Right lung (tissue), 5 donors: Measurements from ENCODE around the gene CD7. TPM values are rescaled to one million over a fixed set of nuclear protein-coding genes. Genes with fewer than 3 reads are reported as not detected.
A peak's percentile ranks its signal among the peaks of the same experiment; 100 is the strongest.

Experiments used
- DNase-seq, 2 donors: peaks; one replicate each; pipeline ENCODE4 v3.0.0-alpha.2; 2013
- polyA plus RNA-seq, 5 donors: library from polyadenylated mRNA; unstranded; fragments of 120-200 nt; gene quantifications; one replicate each; pipeline versions ENCODE4 v1.2.1 to v1.2.3, GENCODE V29; 2013; ENCODE audit warnings: inconsistent platforms in 1 of 5, low replicate concordance in 1 of 5; ENCODE audit not compliant: insufficient read length in 5 of 5, insufficient read depth in 1 of 5

Gene CD7
- polyA plus RNA-seq, 5 donors: 0.95 to 2.5 (median 1.2) TPM

- no peak for DNase-seq
These were observed 18.6 kb downstream of the CD7 start for GRCh38 chr17:82298538-82299421.

GRCh38 chr17:82297714-82298537 lies 19.5 kb downstream of the CD7 start:
- DNase-seq: peak; percentile 72 to 77

DNA sequence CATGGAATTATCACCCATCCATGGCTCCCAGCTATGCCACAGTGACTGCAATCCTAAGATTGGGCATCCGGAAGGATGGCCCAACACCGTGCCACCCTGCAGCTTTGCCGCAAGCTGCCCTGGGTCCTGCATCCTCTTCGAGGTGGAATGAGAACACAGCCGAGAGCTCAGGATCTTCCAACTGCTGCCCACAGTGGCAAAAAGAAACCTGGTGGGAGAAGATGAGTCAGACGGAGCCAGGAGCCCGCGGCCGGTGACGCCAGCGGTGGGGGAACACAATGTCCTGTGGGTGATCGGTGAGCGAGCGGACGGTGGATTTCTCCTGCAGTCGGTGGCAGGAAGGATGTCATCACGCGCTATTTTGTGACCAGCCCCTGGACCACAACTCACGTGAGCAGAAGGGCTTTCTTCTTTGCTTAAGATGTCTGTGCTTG lies 20.1 kb downstream of the CD7 start:
- no peak for DNase-seq

DNA sequence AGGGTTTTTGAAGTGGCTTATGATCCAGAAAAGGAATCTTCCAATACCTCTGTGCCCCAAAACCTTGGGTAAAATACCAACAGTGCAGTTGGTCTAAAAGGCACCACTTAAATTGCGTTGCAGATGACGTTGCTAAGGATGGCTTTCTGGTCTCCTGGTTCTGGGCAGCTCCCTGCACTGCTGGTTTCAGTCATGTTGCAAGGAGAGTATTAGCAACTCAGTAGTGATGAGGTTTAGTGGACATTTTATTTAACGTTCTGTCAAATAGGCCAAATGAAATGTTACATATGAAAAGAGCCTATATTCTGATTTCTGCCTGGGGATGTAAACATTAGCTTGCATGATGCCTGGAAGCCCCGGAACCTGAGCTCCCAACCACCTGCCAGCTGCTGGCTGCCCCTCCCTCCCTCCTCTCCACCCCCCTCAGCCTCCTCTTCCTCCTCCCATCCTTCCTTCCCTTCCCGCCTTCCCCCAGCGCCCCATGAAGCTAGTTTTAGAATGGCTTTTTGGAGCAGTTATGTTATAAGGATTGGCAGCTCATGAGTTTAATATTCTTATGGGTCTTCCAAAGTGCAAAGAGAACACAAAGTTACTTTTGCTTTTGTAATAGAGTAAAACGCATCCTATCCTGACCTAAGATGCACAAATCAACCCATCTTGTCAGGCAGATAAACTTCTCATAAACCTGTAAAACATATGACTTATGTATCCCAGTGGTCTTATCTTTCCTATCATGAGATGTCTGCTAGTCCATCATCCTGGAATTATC lies 20.7 kb downstream of the CD7 start:
- no peak for DNase-seq

- DNase-seq: no peak
These were observed 22.0 kb downstream of the CD7 start for GRCh38 chr17:82295472-82295814.

DNA sequence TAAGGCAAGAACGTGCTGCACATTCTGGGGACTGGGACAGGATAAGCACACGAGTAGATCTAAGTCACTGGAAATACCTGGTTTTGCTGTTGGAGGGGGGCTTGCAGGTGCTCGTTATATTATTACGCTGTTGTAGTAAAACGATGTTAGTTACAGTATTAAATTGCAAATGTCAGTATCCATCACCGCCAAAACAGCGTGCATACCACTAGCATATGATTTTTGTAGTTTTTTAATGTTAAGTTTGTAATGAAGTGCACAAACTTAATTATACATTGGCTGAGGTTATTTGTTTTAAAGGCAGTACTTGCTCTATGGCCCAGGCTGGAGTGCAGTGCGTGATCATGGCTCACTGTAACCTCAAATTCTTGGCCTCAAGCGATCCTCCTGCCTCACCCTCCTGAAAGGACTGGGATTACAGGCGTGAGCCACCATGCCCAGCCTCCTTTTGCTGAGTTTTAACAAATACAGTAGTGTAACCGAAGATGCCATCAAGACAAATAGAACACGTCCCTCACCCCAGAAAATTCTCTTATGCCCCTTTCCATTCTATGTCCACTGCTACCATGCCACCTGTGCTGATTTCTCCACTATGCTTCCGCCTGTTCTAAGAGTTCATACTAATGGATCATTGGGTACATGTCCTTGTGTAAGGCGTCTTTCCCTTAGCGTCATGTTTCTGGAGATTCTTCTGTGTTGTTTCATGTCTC lies 23.2 kb downstream of the CD7 start:
- DNase-seq: no peak

DNA sequence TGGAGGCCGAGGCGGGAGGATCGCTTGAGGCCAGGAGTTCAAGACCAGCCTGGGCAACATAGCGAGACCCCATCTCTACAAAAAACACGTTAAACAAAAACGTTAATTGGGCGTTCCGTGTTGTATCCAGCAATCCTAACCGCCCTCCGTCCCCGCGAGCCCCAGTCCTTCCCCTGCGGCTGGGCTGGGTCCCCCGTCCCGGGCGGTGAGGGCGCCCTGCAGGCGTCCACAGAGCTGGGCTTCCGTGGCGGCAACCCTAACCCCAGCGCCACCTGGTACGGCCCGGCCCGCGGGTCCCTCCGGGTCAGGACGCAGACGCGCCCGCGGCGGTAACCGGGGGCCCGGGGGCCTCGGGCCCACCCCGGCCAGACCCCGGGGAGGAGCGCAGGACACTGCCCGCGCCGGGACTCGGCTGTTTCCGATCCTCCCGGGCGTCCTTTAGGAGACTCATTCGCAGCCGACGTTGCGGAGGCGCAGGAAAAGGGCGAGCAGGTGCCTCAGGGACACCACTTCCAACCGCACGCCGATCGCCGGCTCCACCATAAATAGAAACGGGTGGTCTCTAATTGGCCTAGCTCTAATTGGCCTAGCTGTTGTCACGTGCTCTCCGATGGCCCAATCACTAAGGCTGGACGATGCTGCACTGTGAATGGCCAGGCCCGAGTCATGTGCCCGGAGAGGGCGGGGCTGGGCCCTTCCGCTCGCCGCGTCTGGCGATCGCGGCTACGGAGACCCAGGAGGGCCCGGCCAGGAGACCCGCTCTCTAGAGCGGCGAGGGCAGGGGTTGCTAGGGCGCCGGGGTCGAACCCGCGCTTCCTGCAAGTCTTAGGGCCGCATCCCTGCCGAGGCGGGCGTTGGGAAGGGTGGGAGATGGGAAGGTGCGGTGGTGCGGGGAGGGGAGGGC lies 24.9 kb downstream of the CD7 start:
- DNase-seq: peak; percentile 95

DNA sequence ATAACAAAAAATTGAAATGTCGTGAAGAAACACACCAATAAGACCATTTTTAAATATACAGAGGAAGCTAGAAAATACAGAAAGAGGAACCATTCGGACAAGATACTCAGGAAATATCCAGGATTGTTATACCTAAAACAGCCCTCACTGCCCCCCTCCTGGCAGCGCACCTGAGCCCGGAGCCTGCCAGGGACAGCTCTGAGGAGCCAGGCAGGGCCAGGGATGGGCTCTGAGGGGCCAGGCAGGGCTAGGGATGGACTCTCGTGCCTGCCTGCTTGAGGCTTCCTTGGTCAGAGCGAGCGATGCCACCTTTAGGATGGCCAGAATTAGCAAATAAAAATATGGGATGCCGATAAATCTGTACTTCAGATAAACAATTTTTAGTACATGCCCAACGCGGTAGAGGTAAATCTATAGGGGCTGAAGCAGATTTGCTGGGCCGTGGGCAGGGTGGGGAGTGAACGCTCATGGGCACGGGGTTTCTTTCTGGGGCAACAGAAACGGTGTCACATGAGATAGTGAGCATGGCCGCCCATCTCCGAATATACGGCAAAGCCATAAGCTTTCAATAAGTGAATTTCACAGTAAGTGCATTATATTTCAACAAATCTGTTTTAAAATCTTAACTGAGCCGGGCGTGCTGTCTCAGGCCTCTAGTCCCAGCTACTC lies 25.7 kb downstream of the CD7 start:
- DNase-seq: no peak

- DNase-seq: no peak
These were observed 29.3 kb downstream of the CD7 start for GRCh38 chr17:82287868-82288801.

DNA sequence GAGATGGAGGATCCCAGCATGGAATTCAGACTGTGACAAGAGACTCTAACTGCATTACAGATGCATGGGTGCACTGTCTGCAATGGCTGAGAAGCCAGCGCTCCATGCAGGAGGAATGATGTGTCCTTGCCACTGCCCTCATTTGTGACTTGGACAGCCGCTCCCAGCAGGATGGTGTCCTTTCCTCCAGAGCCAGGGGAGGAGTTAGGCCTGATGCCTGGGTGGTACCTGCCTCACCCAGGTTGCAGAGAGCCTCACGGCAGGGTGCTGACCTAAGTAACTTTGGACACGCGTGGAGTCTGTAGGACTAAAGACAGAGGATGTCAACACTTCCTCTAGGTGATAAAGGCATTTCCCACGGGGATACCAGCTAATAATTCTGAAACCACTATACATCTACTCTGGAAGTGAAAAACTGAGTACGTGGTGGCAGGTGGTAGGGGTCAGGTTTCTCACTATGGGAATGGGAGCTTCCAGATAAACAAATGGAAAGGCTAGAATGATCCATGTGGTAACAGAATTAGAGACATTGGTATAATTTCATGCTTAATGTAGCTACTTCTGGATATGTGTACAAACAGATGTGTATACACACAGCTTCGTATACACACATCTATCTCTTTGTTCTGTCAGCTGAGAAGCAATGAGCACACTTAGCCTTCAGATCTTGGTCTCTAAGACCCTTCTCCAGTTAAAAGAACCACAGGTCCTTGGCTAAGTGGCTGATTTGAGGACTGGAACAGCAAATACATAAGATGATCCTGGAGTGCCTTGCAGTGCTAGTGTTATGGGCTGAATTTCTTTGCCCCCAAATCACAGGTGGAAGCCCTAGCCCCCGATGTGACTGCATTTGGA lies 30.2 kb downstream of the CD7 start:
- no peak for DNase-seq

DNA sequence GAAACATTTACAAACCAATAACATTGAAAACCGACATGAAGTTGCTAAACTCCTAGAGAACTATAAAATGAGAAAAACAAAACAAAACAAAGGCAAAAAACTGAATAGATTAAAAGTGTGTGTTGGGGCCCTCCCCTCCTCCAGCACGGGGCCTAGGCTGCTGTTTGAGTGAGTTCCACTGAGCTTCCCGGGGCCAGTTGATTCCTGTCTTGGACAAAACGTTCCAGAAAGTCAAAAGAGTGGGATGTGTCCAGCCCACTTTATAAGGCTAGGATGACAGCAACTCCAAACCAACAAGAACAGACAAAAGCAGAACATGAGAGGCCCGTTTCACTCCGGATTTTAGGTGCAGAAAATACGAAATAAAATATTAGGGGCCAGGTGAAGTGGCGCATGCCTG lies 32.3 kb downstream of the CD7 start:
- DNase-seq: no peak

DNA sequence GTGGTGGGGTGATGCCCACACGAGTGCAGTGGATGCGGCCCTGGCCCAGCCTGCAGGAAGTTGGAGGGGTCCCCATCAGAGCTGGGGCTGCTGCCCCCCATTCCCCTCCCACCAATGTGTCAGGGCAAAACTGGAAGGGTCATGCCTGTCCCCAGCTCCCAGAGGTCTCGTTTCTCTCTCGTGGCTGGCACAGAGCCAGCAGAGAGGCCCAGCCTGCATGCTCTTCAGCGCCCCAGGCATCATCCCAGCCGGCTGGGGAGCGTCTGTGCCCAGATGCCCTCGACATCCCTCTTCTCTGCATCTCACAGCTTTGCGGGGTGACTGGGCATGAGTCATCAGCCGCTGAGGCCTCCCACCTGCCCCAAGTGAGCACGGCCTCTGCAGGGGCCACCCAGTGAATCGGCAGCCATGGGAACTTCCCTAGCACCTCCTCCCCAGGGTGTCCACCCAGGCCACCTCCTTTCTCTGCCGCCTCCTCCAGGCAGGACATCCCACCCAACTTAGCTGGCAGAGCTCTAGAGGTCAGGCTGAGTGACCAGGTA lies 34.1 kb downstream of the CD7 start:
- no peak for DNase-seq

DNA sequence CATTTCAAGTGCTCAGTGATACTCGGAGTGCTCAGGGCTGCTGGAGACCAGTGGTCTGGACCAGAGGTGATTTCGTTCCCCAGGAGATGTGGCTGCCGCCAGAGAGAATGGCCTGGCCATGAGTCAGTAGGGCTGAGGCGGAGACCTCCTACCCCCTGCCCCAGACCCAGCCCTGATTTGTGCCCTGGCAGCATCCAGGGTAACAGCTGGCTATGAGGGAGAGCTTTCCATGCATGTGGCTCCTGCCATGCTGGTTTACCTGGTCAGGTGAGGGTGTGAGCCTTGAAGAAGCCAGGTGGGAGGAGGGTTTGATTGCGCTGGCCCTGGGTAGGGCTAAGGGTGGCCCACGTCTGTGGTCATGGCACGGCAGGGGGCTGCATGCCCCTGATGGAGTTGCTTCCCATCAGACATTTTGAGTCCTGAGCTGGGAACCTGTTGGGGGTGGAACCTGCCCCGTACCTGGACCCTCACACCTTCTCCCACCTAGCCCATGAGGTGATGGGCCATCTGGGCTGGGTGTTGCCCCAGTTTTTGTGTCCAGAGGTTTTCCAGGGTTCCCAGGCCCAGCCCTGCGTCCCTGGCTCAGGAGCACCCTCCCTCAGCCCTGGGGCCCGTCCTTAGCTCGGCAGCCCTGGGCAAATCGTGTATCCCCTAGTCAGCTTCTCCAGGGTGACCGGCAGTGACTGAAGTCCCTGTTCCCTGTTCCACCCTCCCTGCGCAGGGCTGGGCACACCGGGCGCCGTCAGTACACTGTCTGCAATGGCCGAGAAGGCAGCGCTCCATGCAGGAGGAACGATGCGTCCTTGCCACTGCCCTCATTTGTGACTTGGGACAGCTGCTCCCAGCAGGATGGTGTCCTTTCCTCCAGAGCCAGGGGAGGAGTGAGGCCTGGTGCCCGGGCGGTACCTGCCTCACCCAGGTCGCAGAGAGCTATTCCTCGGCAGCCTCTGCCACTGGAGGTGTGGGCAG lies 34.9 kb downstream of the CD7 start:
- DNase-seq: no peak

DNA sequence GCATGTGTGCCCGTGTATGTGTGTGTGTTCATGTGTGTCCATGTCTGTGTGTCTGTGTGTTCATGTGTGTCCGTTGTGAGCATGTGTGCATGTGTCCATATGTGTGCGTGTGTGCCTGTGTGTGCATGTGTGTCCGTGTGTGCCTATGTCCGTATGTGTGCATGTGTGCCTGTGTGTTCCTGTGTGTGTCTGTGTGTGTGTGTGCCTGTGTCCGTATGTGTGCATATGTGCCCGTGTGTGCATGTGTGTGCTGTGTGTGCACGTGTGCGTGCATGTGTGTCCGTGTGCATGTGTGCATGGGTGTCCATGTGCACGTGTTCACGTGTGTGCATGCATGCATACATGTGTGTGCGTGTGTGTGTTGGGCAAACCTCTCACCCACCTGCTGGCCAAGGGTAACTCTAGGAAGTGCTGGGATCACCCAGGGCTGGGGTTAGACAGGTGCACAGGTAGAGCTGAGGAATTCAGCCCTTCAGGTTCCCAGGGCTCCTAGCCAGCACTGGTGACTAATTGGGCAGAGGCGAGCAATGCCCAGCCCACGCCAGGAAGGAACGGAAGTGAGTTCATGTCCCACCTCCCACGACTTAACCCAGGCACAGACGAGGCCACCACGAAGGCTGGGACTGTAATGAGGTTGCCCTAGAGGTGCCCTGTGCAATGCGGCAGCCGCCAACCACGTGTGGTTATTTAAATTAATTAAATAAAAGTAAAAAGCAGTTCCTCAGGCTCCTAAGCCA lies 35.7 kb downstream of the CD7 start:
- no peak for DNase-seq

- DNase-seq: no peak
These were observed 36.3 kb downstream of the CD7 start for GRCh38 chr17:82281076-82281475.
